HG03097 (cell line): ENCODE results near the gene KIAA1210.

ENCODE experiments used
- ATAC-seq: cut with Tn5 transposase; IDR thresholded peaks from one replicate; pipeline ENCODE4 v1.9.1; 2021; ENCODE audit not compliant: unreplicated experiment, low FRiP score

The KIAA1210 gene

GRCh38 chrX:119093991-119094735 is 33.4 kb downstream of the KIAA1210 start:
- no peak for ATAC-seq

- ATAC-seq: no peak
These were observed 37.0 kb downstream of the KIAA1210 start for GRCh38 chrX:119090627-119091026.

GRCh38 chrX:119089619-119090018 is 38.0 kb downstream of the KIAA1210 start:
- no peak for ATAC-seq

DNA sequence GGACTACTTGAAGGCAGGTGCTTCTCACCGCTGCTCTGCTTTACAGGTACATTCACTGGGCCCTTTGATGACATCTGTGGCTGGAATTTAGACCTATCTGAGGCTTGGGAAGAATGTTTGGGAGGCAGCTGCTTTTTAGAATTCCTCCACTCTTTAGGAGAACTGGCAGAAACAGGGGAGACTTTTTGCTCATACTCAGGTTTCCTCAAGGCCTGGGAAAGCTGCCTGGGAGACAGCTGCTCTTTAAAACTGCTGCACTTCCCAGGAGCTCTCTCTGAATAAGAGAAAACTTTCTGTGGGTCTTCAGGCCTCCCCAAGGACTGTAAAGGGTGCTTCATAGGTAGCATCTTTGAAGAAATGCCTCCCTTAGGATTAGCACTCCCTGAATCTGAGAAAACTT is 40.5 kb downstream of the KIAA1210 start:
- no peak for ATAC-seq

DNA sequence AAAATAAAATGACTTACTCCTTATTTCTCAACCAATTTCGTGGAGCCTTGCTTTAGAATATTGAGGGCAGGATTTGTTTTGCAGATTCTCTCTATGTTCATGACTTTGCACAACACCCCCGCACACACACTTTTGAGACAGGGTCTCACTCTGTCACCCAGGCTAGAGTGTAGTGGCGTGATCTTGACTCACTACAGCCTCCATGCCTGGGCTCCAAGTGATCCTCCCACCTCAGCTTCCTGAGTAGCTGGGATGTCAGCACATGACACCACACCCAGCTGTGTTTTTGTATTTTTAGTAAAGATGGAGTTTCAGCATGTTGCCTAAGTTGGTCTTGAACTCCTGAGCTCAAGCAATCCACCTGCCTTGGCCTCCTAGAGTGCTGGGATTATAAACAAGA is 42.8 kb downstream of the KIAA1210 start:
- no peak for ATAC-seq

DNA sequence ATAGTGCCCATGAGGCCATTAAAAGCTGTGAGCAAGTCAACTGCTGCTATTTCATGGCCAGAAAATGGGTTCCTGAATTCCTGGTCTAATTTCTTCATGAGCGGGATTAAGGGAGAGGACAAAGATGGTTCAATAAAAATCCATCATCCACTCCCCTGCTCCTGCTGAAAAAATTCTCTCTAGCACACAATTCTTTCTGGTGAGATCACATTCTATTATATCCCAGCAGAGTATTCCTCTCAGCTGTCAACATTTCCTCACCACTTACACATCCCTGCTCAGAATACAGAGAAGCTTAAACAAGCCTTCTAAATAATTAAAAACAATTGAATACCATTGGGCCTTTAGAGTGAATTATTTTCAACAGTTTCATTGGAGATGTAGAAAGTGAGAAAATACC is 45.3 kb downstream of the KIAA1210 start:
- ATAC-seq: no peak

GRCh38 chrX:119075270-119076025 is 52.2 kb downstream of the KIAA1210 start:
- no peak for ATAC-seq

- ATAC-seq: no peak
These were observed 53.7 kb downstream of the KIAA1210 start for GRCh38 chrX:119073911-119074310.

- no peak for ATAC-seq
These were observed 54.3 kb downstream of the KIAA1210 start for GRCh38 chrX:119073200-119073905.

- no peak for ATAC-seq
These were observed 54.9 kb downstream of the KIAA1210 start, which contains the start of gene CT47C1 for GRCh38 chrX:119072744-119073143. CT47C1 (plus strand) TSS chrX:119072993; CDS start chrX:119073226, 233 bp downstream.

DNA sequence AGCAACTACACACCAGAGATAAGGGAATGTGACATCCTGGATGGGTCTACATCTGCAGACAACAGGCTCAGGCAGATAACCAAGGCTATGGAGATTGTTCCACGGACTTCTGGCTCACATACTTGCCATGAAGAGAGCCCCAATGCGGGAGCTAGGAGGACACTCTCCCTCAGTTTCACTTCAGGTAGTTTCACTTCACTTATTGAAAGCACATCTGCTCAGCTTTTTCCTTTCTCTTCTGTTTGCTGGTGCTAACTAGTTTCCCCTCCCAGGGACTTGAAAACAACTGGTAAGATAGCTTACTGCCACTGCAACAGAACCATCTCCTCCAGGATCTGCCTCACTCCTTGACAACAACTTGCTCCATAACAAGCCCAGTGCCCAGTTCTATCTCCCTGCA is 56.2 kb downstream of the KIAA1210 start:
- ATAC-seq: no peak

DNA sequence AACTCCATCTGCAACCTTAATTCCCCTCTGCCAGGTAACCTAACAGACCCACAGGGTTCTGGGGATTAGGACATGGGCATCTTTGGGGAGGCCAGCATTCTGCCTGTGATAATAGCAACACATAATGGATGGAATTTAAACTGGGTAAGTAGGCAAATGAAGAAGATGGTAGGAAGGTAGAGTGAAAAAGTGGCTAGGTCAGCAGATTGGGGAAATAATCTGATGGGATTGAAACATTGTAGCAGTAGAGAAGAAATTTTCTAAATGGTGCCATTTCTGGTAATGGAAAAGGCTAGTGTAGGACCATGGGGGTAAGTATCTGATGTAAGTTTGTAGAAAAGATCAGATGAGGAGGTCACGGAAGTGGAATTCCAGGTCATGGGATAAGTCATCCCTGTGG is 57.9 kb downstream of the KIAA1210 start:
- ATAC-seq: no peak

GRCh38 chrX:119069128-119069527 is 58.5 kb downstream of the KIAA1210 start:
- no peak for ATAC-seq

DNA sequence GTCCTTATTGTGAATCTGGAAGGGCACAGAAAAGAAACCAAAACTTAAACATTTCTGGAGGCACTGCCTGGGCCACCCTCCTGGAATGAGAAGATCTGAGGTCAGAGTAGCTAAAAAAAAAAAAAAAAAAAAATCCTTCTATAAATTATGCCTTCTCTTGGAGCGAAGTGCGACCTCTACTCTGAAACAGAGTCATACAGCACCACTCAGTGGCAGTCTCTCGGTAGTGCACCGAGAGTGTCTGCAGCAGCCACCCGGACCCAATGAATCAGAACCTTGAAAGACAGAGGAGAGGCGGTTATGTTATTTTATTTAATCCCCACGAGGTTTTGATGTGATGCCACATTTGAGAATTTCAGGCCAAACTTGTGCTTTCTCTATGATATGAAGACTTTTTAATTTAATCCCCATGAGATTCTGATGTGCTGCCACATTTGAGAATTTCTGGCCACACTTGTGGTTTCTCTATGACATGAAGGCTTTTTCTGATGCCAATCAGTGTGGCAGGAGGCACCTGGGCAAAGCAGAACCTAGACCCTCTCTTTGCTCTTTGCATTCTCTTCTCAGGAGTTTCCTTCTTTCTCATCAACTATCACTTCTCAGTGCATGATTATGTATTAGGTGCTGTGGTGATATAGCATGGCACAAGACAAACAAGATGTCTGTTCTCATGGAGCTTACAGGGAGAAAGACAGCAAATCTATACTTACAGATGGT is 60.4 kb downstream of the KIAA1210 start:
- no peak for ATAC-seq

GRCh38 chrX:119063428-119063827 is 64.2 kb downstream of the KIAA1210 start:
- ATAC-seq: no peak

GRCh38 chrX:119062750-119063374 is 64.8 kb downstream of the KIAA1210 start:
- ATAC-seq: no peak

DNA sequence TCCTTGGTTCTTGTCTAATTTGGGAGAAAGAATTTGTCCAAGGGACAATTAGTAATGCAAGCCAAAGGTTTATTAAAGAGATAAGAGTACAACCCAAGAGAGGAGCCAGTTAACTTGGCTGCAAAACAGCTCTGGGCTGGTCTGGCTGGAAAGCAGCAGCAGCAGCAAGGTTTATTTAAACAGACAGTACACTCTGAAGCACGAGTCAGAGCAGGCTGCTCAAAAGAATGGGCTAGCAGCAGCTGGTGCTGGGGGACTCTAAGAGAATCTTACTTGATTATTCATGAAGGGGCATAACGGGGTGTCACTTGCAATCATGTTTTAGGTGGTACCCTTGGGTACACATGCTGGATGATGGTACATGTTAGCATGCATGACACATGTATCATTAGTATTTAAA is 71.9 kb downstream of the KIAA1210 start:
- ATAC-seq: no peak

- no peak for ATAC-seq
These were observed 81.7 kb downstream of the KIAA1210 start for GRCh38 chrX:119045884-119046283.

GRCh38 chrX:119042996-119043395 is 84.6 kb downstream of the KIAA1210 start:
- ATAC-seq: no peak

- ATAC-seq: no peak
These were observed 85.6 kb downstream of the KIAA1210 start for GRCh38 chrX:119042040-119042439.
